Ishikawa (cell line): Measurements from ENCODE around the gene CMPK1.

Source experiments
- CEBPB ChIP-seq: IDR thresholded peaks from 2 replicates; pipeline ENCODE4 v1.6.1; 2012
- CREB1 ChIP-seq: IDR thresholded peaks from 2 replicates; pipeline ENCODE4 v1.6.1; 2012; ENCODE audit warnings: low read depth
- EGR1 ChIP-seq: IDR thresholded peaks from 2 replicates; pipeline ENCODE4 v1.6.1; 2012
- EP300 ChIP-seq: IDR thresholded peaks from 2 replicates; pipeline ENCODE4 v1.6.1; 2012; ENCODE audit warnings: borderline replicate concordance
- FOXM1 ChIP-seq: IDR thresholded peaks from 2 replicates; pipeline ENCODE4 v1.6.1; 2012; ENCODE audit warnings: low read depth, borderline replicate concordance
- MAX ChIP-seq: IDR thresholded peaks from 2 replicates; pipeline ENCODE4 v1.6.1; 2012
- RAD21 ChIP-seq: IDR thresholded peaks from 2 replicates; pipeline ENCODE4 v1.6.1; 2012; ENCODE audit warnings: low read depth
- REST ChIP-seq: IDR thresholded peaks from 2 replicates; pipeline ENCODE4 v1.6.1; 2012; ENCODE audit warnings: low read depth, mild to moderate bottlenecking
- TAF1 ChIP-seq: IDR thresholded peaks from 2 replicates; pipeline ENCODE4 v1.6.1; 2012; ENCODE audit warnings: low read depth, mild to moderate bottlenecking
- TCF12 ChIP-seq: IDR thresholded peaks from 2 replicates; pipeline ENCODE4 v1.6.1; 2012; ENCODE audit warnings: low read depth
- TEAD4 ChIP-seq: IDR thresholded peaks from 2 replicates; pipeline ENCODE4 v1.6.1; 2012
- USF1 ChIP-seq: IDR thresholded peaks from 2 replicates; pipeline ENCODE4 v1.6.1; 2012
- ZBTB7A ChIP-seq: IDR thresholded peaks from 2 replicates; pipeline ENCODE4 v1.6.1; 2012; ENCODE audit warnings: low read depth

- TF ChIP-seq FOXM1 (no peak), TAF1 (no peak), EGR1 (no peak), EP300 (no peak), REST (no peak), TEAD4 (no peak), MAX (no peak), TCF12 (no peak), RAD21 (no peak), CREB1 (no peak), CEBPB (no peak), ZBTB7A (no peak), USF1 (no peak)
Measured at GRCh38 chr1:47417170-47418044, 83.8 kb downstream of the CMPK1 start.
